ENCODE measurements around the gene VSIG1. TPM values are rescaled to one million over a fixed set of nuclear protein-coding genes. Genes with fewer than 3 reads are reported as not detected.

VSIG1 gene
- 0.33 TPM for total RNA-seq

DNA sequence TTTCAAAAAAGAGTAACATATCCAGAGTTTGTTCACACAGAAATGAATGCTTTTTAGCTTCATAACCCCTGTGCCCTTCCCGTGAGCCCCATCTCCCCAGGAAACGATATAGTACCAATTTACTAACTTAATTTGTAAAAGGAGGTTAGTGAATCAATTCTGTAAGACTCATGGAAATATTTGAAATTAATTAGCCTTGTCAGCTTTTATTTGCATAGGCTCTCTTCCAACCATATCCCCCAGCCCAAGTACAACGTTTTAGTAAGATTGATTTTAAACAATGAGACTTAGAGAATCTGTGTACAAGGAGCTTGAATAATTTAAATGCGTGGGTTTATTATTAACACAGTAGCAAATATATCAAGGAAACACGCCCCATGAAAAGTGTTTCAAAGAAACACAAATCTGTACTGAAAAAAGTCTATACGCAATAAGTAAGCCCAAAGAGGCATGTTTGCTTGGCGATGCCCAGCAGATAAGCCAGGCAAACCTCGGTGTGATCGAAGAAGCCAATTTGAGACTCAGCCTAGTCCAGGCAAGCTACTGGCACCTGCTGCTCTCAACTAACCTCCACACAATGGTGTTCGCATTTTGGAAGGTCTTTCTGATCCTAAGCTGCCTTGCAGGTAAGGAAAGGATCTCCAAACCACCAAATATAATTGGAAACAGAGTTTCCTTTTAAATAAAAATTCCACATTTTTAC is at the start of gene VSIG1:
TSS of gene VSIG1 (plus strand) at position 512 of the 703 bp plus-strand sequence. CDS start at position 578, 66 bp downstream.

GRCh38 chrX:108091264-108091877 is 46.5 kb downstream of the VSIG1 start, which contains the start of the genes ATG4A and PSMD10:
TSS of gene ATG4A (plus strand) at chrX:108091778. CDS start at chrX:108091827, 49 bp downstream.
TSS of gene PSMD10 (minus strand) at chrX:108091542. CDS start at chrX:108091520, 22 bp downstream.

Other genes starting within 250 kb of the VSIG1 start
- 21.8 TPM for gene MID2, start 219.2 kb upstream of the VSIG1 start, total RNA-seq
- gene TEX13B, start 62.7 kb upstream of the VSIG1 start, total RNA-seq, result not detected
- gene PSMD10, start 46.5 kb downstream of the VSIG1 start, total RNA-seq, result 61.4 TPM
- 11.1 TPM for gene ATG4A, start 46.7 kb downstream of the VSIG1 start, total RNA-seq

Measured in camera-type eye (tissue), 1 donor.